Measurements from ENCODE around the gene ALDH3A2.

ALDH3A2 gene

GRCh38 chr17:19648475-19649273 lies at the start of gene ALDH3A2:
TSS of gene ALDH3A2 (plus strand) at chr17:19648751. CDS start at chr17:19648972, 221 bp downstream.
- peak; percentile 95 for DNase-seq (ENCODE audit: low read depth)

- no peak for DNase-seq (ENCODE audit: low read depth)
These were observed 38.2 kb upstream of the ALDH3A2 start for GRCh38 chr17:19610311-19610710.

GRCh38 chr17:19610879-19611278 lies 37.7 kb upstream of the ALDH3A2 start:
- no peak for DNase-seq (ENCODE audit: low read depth)

DNA sequence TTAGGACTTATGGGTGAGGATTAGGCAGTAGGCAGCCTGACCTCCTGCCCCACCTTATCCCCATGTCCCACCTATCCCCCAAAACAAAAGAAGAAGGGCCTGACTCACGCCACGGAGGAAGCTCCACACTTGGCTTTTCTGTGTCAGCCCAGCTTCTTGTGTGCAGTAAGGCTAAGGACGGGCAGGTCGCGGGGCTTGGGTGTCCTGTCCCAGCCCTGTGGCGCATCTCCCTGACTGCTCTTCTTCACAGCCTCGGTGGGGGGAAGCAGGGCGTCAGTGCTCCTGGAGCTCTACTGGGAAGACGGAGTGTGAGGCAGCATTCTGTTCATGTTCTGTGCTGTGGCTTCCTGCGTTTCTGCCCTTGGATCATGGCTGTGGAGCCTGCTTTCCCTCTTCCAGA lies 34.6 kb upstream of the ALDH3A2 start:
- no peak for DNase-seq (ENCODE audit: low read depth)

GRCh38 chr17:19614900-19615299 lies 33.7 kb upstream of the ALDH3A2 start:
- no peak for DNase-seq (ENCODE audit: low read depth)

DNA sequence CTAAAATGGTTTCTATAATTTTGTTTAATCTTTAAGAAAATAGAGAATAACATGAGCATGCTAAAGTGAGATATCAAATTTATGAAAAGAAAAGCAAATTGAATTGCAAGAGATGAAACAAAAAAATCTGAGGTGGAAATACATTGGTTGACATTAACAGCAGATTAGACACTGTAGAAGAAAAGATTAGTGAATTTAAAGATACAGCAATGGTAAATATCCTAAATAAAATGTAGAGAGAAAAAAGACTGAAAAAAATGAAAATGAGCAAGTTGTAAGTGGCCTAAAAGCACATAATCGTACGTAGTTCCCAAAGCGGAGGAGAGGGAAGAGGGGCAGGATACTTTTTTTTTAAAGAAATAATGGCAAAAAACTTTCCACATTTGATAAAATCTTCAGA lies 30.5 kb upstream of the ALDH3A2 start:
- no peak for DNase-seq (ENCODE audit: low read depth)

- DNase-seq (ENCODE audit: low read depth), result no peak
These were observed 28.7 kb upstream of the ALDH3A2 start for GRCh38 chr17:19619705-19620325.

DNA sequence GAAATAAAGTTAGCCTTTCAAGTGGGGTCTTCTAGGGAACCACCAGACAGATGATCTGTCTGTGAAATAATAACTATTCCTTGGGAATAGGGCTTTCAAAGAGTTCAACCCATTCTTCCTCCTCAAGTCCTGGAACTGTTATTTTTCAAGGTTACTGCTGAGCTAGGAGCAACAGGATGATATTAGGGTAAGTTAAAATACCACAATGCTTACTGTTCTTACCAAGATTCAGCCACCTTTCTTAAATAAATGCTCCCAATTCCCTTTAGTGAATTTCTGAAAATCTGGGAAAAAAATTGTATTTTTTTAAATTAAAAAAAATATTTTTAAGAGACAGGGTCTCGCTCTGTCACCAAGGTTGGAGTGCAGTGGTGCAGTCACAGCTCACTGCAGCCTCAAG lies 26.9 kb upstream of the ALDH3A2 start:
- no peak for DNase-seq (ENCODE audit: low read depth)

DNA sequence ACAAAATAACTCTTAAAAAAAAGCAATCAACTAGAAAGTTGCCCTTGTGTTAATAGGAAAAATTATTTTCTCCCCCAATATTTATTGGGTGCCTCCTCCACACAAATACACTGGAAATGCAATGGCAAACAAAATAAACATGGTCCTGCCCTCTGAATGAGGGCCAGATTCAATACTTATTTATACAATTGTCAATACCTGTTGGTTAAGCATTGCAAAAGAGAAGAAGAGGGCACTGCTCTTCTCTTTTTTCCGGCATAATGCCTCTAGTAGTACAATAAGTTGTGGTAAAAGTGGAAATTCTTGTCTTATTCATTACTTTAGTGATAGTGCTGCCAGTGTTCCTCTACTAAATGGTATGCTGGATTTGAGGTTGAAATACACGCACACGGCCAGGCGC lies 22.5 kb upstream of the ALDH3A2 start:
- no peak for DNase-seq (ENCODE audit: low read depth)

- no peak for DNase-seq (ENCODE audit: low read depth)
These were observed 19.1 kb upstream of the ALDH3A2 start for GRCh38 chr17:19629449-19629848.

DNA sequence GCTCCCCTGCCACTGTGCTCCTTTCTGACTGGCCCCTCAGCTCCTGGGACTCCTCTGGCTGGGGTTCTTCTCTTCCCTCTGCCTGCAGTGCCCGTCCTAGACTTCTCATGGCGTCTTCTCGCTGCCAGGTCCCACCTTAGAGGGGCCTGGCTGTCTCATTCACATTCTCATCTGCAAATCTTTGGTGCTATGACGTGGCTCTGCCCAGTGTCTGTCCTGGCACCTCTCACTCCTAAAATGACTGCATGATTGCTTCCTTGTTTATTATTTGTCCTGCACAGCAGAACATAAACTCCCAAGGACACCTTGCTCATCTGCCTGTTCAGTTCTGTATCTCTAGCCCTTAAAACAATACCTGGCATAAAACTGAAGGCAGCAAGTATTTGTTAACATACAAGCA lies 18.5 kb upstream of the ALDH3A2 start:
- DNase-seq (ENCODE audit: low read depth), result no peak

DNA sequence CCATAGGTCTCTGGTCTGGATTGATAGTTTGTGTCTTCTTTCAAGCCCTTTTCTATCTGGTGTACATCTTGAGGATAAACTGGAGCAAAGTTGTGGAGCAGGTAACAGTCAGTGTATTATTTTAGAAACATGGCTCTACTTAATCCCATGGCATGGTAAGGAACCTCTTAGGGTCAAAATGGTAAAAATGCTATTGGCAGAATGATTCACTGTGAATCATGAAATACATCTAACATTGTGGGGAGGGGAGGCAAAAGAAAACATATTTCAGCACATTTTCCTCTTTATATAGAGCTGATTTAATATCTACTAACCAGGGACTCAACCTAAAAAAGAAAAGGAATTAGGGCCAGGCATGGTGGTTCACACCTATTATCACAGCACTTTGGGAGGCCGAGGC lies 17.9 kb upstream of the ALDH3A2 start:
- DNase-seq (ENCODE audit: low read depth), result peak; percentile 5

DNA sequence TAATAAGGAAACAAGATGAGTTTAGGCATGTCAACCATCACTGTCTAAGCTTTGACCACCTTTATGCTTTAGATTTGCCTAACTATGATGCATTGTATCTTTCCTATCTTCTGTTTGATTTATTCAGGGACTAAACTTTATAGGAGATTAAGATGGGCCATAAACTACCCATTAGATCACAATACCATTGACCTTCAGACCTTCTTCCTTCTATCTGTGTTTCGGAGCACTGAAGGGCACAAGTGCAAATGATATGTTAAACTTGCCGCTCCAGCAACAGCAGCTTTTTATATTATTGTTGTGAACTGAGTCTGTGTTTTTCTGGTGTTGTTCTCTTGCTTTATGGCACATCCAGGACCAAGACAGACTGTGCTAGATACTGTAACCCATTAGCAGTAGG lies 16.6 kb upstream of the ALDH3A2 start:
- no peak for DNase-seq (ENCODE audit: low read depth)

DNA sequence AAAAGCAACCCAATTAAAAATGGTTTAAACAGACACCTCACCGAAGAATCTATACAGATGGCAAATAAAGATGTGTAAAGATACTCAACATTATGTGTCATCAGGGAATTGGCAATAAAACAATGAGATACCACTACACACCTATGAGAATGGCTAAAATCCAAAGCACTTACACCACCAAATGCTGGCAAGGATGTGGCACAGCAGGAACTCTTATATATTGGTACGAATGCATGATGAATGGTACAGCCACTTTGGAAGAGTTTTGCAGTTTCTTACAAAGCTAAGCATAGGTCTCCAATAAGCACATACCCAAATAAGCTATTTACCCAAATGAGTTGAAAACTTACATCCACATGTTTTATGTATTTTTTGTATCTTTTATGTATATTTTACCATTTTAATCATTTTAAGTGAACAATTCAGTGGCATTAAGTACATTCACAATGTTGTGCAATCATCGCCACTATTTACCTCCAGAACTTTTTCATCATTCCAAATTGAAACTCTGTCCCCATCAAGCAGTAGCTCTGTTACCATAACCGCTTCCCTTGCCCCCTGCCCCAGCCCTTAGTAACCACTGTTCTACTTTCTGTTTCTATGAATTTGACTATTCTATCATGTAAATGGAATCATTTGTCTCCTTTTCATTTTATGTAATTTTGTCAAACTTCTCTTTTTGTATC lies 6.7 kb upstream of the ALDH3A2 start:
- DNase-seq (ENCODE audit: low read depth), result no peak

DNA sequence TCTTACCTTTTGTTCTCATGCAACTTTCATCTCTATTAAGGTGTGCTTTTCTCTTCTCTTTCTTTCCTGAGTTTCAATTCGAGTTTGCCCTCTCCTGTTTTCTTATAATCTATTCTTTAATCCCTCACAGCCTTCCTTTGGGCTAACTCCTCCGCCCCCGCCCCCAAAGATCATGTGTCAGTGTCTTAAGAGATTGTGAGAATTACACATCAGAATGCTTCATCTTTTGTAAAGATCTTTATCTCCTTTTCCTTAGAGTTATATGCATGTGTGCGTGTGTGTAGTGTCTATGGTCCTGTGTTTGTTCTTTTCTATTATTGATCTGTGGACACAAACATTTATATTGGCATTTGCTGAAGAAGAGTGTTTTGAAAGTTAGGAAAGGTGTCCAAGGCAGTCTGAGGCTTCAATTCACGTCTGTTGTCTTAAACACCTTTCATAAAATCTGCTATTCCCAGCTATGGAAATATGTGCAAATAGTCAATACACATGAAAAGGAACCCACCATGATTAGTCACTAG lies 6.1 kb upstream of the ALDH3A2 start:
- DNase-seq (ENCODE audit: low read depth), result peak; percentile 27

DNA sequence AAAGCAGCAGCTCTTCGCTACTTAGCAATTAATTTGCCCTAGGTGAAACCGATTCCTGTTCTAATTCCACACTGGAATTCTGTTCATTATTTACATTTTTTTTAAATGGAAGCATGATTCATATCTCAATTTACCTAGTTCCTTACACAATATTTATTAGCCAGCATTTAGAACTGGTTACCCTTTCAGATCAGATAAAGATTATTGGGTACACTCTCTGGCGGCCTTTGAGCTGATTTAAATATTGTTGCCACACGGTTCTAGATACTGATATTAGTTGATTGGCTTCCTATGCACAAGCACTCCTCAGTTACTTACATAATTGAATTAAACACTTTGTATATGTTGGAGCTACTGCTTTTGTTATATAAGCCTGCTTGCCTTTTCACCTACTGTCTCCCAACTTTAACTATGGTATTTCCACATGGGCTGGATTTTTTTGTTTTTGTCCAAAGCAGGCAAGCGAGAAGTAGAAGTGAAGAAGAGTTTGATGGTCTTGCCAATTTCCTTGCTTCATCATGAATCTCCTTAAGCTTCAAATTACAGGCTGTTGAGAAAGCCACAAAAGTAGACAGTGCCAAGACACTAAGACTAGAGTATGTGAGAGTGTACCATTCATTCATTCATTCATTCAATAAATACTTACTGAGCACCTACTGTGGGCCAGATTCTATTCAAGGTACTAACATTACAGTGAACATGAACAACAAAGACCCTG lies 3.9 kb upstream of the ALDH3A2 start:
- no peak for DNase-seq (ENCODE audit: low read depth)

- peak; percentile 27 for DNase-seq (ENCODE audit: low read depth)
These were observed 2.8 kb upstream of the ALDH3A2 start for GRCh38 chr17:19645734-19646201.

DNA sequence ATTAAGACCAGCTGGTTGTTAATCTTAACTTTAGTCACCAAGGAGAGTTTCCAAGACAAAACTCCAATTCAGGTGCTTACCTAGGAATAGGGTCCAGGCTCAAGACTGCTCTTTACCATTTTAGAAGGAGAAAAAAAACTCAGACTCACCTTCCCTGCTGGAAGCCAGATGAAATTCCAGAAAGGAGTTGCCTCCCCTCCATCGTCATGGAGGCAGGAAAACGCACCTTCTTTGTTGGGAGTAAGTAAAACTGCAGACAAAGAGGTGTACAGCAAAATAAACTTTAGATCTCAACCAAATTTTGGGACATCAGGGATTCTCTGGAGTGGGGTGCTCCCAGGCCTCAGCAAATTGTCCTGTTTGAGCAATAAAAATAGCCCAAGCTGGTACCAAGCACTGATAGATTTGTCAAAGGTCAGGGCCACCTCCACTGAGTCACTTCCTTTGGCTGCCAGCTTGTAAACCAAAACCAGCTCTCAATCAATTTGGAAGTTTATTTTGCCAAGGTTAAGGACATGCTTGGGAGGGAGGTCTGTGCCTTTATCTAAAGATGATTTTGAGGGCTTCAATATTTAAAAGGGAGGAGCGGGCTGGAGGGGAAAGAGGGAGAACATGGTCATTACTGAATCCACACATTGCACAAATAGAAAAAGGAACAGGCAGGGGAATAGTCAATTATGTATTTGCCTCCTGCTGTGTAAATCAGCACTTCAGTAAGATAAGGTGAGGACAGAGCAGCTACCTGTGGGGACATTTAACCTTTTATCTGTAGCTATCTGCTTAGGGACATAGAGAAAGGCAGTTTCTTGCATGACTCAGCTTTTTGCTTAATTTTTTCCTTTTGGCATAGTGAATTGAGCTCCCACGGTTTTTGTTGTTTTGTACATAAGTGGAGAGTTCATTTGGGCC lies 1.5 kb upstream of the ALDH3A2 start:
- peak; percentile 50 for DNase-seq (ENCODE audit: low read depth)

GRCh38 chr17:19647697-19648474 lies 665 bp upstream of the ALDH3A2 start:
- DNase-seq (ENCODE audit: low read depth), result peak; percentile 85

GRCh38 chr17:19649274-19649541 lies 657 bp downstream of the ALDH3A2 start:
- no peak for DNase-seq (ENCODE audit: low read depth)

GRCh38 chr17:19650826-19651225 lies 2.3 kb downstream of the ALDH3A2 start:
- DNase-seq (ENCODE audit: low read depth), result peak; percentile 63

Measured in ELR (cell line).